SK-N-SH treated with all-trans-retinoic acid at 6 μM for 48 hours (cell line): ENCODE results near the gene CDK11A.
A peak's percentile ranks its signal among the peaks of the same experiment; 100 is the strongest.
"Not testable (repeated sequence)": the region's sequence is repeated elsewhere in the genome, so short reads cannot be mapped to it uniquely, and the experiment has no call there.

Experiments
- ARNTL ChIP-seq: fragments of 450-650 bp; formaldehyde crosslinking; IDR thresholded peaks from 2 replicates; pipeline ENCODE4 v1.5.0; 2020; ENCODE audit warnings: low read depth, mild to moderate bottlenecking, moderate library complexity, borderline replicate concordance
- BACH2 ChIP-seq: fragments of 250-450 bp; sonication (Bioruptor Pico); IDR thresholded peaks from 2 replicates; pipeline ENCODE4 v1.9.0; 2021; ENCODE audit warnings: mild to moderate bottlenecking, borderline replicate concordance
- CREB5 ChIP-seq: fragments of 250-450 bp; sonication (Bioruptor Pico); IDR thresholded peaks from 2 replicates; pipeline ENCODE4 v1.5.1; 2020; ENCODE audit warnings: low read depth, mild to moderate bottlenecking, moderate library complexity
- ISL1 ChIP-seq: fragments of 250-450 bp; sonication (Bioruptor Pico); IDR thresholded peaks from 2 replicates; pipeline ENCODE4 v2.1.2; 2022; ENCODE audit warnings: mild to moderate bottlenecking, moderate library complexity
- OSR1 ChIP-seq: fragments of 250-450 bp; sonication (Bioruptor Pico); IDR thresholded peaks from 2 replicates; pipeline ENCODE4 v1.8.0; 2022; ENCODE audit warnings: moderate library complexity, mild to moderate bottlenecking, inconsistent platforms
- PATZ1 ChIP-seq: fragments of 250-450 bp; sonication (Bioruptor Pico); IDR thresholded peaks from 2 replicates; pipeline ENCODE4 v1.8.0; 2020; ENCODE audit warnings: mild to moderate bottlenecking, moderate library complexity, borderline replicate concordance
- SNAI2 ChIP-seq: fragments of 250-450 bp; sonication (Bioruptor Pico); IDR thresholded peaks from 2 replicates; pipeline ENCODE4 v1.5.0; 2020; ENCODE audit warnings: mild to moderate bottlenecking, moderate library complexity
- TCF4 ChIP-seq: fragments of 250-450 bp; sonication (Bioruptor Pico); IDR thresholded peaks from 2 replicates; pipeline ENCODE4 v1.8.0; 2021; ENCODE audit warnings: mild to moderate bottlenecking, moderate library complexity, borderline replicate concordance
- TSHZ2 ChIP-seq: fragments of 250-450 bp; sonication (Bioruptor Pico); IDR thresholded peaks from 2 replicates; pipeline ENCODE4 v1.5.0; 2020; ENCODE audit warnings: mild to moderate bottlenecking, moderate library complexity
- ZC3H10 ChIP-seq: fragments of 250-450 bp; sonication (Bioruptor Pico); IDR thresholded peaks from 2 replicates; pipeline ENCODE4 v1.5.1; 2021; ENCODE audit warnings: mild to moderate bottlenecking, moderate library complexity
- ZFP3 ChIP-seq: fragments of 250-450 bp; sonication (Bioruptor Pico); IDR thresholded peaks from 2 replicates; pipeline ENCODE4 v1.5.0; 2020; ENCODE audit warnings: mild to moderate bottlenecking, moderate library complexity
- ZFP30 ChIP-seq: fragments of 450-650 bp; formaldehyde crosslinking; IDR thresholded peaks from 2 replicates; pipeline ENCODE4 v1.5.0; 2022; ENCODE audit warnings: mild to moderate bottlenecking, moderate library complexity
- ZNF8 ChIP-seq: fragments of 450-650 bp; formaldehyde crosslinking; IDR thresholded peaks from 2 replicates; pipeline ENCODE4 v1.5.0; 2020; ENCODE audit warnings: mild to moderate bottlenecking, moderate library complexity

GRCh38 chr1:1692714-1693647 lies 31.2 kb downstream of the CDK11A start, which contains the start of gene SLC35E2B:
- TF ChIP-seq SNAI2; ZC3H10 (CRISPR knock-in tag); ARNTL (CRISPR knock-in tag); CREB5; ZNF8; TCF4 (CRISPR knock-in tag); BACH2 (CRISPR knock-in tag); TSHZ2 (CRISPR knock-in tag); ZFP30 (CRISPR knock-in tag); ISL1; OSR1 (CRISPR knock-in tag); PATZ1 (CRISPR knock-in tag): not testable (repeated sequence)
- peak; percentile 89 for TF ChIP-seq ZFP3
